ENCODE results near the gene U2AF1. TPM values are rescaled to one million over a fixed set of nuclear protein-coding genes. Genes with fewer than 3 reads are reported as not detected.
"Not testable (repeated sequence)": the region's sequence is repeated elsewhere in the genome, so short reads cannot be mapped to it uniquely, and the experiment has no call there.

U2AF1 gene
- total and polyA plus RNA-seq, 2 of the 8 experiments (the other 6 are each of a cell fraction or from before 2014, with no cell fraction given): 60.0 to 74.6 TPM

- H3K27me3 ChIP-seq (replicated peaks in 1 of 4; ENCODE audit: control insufficient read depth in 3 of 4, extremely low read depth in 1 of 4, insufficient read depth in 3 of 4, low read length in 3 of 4); H3K79me1 ChIP-seq (ENCODE audit: low read depth, low read length); FAIRE-seq; H4K91ac ChIP-seq (replicated peaks; ENCODE audit: insufficient read length, low read length); H3K4me3 ChIP-seq (ENCODE audit: extremely low read depth in 1 of 4, insufficient read depth in 2 of 4, low read depth in 3 of 4, low read length in 4 of 4); H3K14ac ChIP-seq (ENCODE audit: insufficient read length); POLR2A ChIA-PET (ENCODE audit: partially characterized antibody); DNase-seq (ENCODE audit: low read depth in 1 of 2, low spot score in 2 of 2); H2BK12ac ChIP-seq (ENCODE audit: low read depth, low read length); H3K56ac ChIP-seq (replicated peaks; ENCODE audit: insufficient read length, low read depth, low read length); H4K20me1 ChIP-seq (replicated peaks in 1 of 2; ENCODE audit: control insufficient read depth in 1 of 2, insufficient read depth in 2 of 2, low read length in 2 of 2); H2BK15ac ChIP-seq (ENCODE audit: low read length); H3K36me3 ChIP-seq (ENCODE audit: control insufficient read depth in 2 of 4, insufficient read depth in 4 of 4, low read length in 3 of 4); H3K27ac ChIP-seq (ENCODE audit: low read depth, low read length); H3K4ac ChIP-seq (replicated peaks; ENCODE audit: insufficient read length, low read depth, low read length); H3K18ac ChIP-seq (ENCODE audit: extremely low read depth, low read length); H2BK120ac ChIP-seq (replicated peaks; ENCODE audit: low read depth, low read length); H4K5ac ChIP-seq (ENCODE audit: insufficient read length, low read depth, low read length); H2AK5ac ChIP-seq (ENCODE audit: low read depth, low read length); H2BK5ac ChIP-seq (ENCODE audit: low read depth, low read length); H2AFZ ChIP-seq (ENCODE audit: low read length); H3K23me2 ChIP-seq (ENCODE audit: low read depth, low read length); H4K8ac ChIP-seq (ENCODE audit: extremely low read depth, insufficient read depth, low read length); H3K23ac ChIP-seq (ENCODE audit: insufficient read length); H3K4me2 ChIP-seq (ENCODE audit: insufficient read depth in 1 of 2, low read depth in 2 of 2, low read length in 2 of 2); H3K79me2 ChIP-seq (ENCODE audit: control insufficient read depth in 1 of 2, insufficient read depth in 2 of 2, low read length in 2 of 2); H3K9ac ChIP-seq (replicated peaks in 1 of 4; ENCODE audit: extremely low read depth in 1 of 4, low read depth in 3 of 4, low read length in 3 of 4); H3K9me3 ChIP-seq (ENCODE audit: insufficient read depth in 2 of 2, low read depth in 1 of 2, low read length in 1 of 2); CTCF ChIA-PET (ENCODE audit: partially characterized antibody); H3K4me1 ChIP-seq (replicated peaks in 1 of 4; ENCODE audit: control insufficient read depth in 3 of 4, insufficient read depth in 4 of 4, low read length in 3 of 4); H2BK20ac ChIP-seq (ENCODE audit: low read length): not testable (repeated sequence)
- no CpG with 5 or more reads among the region's 22 CpGs for WGBS, 2 experiments (ENCODE audit: extremely low coverage in 1 of 2, insufficient coverage in 1 of 2, insufficient read length in 1 of 2, insufficient replicate concordance in 2 of 2, low coverage in 1 of 2, low lambda C conversion rate in 2 of 2, missing lambda C conversion rate in 1 of 2)
Observed at GRCh38 chr21:43064265-43064917, 43.0 kb downstream of the U2AF1 start.

DNA sequence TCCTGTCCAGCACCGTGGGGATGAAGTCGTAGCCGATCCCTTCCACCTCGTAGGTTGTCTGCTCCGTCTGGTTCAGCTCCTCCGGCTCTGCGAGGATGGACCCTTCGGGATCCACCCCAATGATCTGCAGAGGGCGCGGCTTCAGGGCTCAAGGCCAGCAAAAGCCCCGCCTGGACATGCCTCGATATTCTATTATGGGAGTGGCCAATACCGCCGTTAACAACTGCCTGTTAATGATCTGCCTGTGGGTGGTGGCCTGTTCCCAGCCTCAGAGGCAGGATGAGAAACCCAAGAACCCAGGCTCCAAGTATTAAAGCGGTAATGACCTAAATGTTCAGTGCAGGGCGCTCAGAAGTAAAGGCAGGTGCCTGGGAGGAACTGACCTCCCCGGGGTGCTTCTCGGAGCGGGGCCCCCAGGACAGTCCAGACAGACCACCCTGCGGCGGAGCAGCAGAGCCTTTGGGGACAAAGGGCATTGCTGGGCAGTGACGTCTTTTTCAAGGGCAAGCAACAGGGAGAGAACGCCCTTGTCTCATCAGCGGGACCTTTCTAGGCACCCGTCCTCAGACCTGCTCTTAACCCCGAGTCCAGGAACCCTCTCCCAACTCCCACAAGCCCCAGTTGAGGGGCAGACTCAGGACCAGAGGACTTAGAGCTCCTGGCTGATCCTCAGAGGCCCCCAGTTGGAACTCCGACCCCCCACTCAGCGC, 44.3 kb downstream of the U2AF1 start:
- H3K36me3 ChIP-seq (ENCODE audit: control insufficient read depth in 2 of 4, insufficient read depth in 4 of 4, low read length in 3 of 4); H2AK5ac ChIP-seq (ENCODE audit: low read depth, low read length); H4K8ac ChIP-seq (ENCODE audit: extremely low read depth, insufficient read depth, low read length); H3K4me1 ChIP-seq (replicated peaks in 1 of 4; ENCODE audit: control insufficient read depth in 3 of 4, insufficient read depth in 4 of 4, low read length in 3 of 4); H3K79me1 ChIP-seq (ENCODE audit: low read depth, low read length); H3K27me3 ChIP-seq (replicated peaks in 1 of 4; ENCODE audit: control insufficient read depth in 3 of 4, extremely low read depth in 1 of 4, insufficient read depth in 3 of 4, low read length in 3 of 4); H2BK5ac ChIP-seq (ENCODE audit: low read depth, low read length); H3K9me3 ChIP-seq (ENCODE audit: insufficient read depth in 2 of 2, low read depth in 1 of 2, low read length in 1 of 2); H2AFZ ChIP-seq (ENCODE audit: low read length); POLR2A ChIA-PET (ENCODE audit: partially characterized antibody); H3K23ac ChIP-seq (ENCODE audit: insufficient read length); H2BK20ac ChIP-seq (ENCODE audit: low read length); H3K4me3 ChIP-seq (ENCODE audit: extremely low read depth in 1 of 4, insufficient read depth in 2 of 4, low read depth in 3 of 4, low read length in 4 of 4); DNase-seq (ENCODE audit: low read depth in 1 of 2, low spot score in 2 of 2); H3K18ac ChIP-seq (ENCODE audit: extremely low read depth, low read length); H3K4me2 ChIP-seq (ENCODE audit: insufficient read depth in 1 of 2, low read depth in 2 of 2, low read length in 2 of 2); H4K20me1 ChIP-seq (replicated peaks in 1 of 2; ENCODE audit: control insufficient read depth in 1 of 2, insufficient read depth in 2 of 2, low read length in 2 of 2); H2BK15ac ChIP-seq (ENCODE audit: low read length); H3K56ac ChIP-seq (replicated peaks; ENCODE audit: insufficient read length, low read depth, low read length); H2BK12ac ChIP-seq (ENCODE audit: low read depth, low read length); H2BK120ac ChIP-seq (replicated peaks; ENCODE audit: low read depth, low read length); H3K4ac ChIP-seq (replicated peaks; ENCODE audit: insufficient read length, low read depth, low read length); H4K91ac ChIP-seq (replicated peaks; ENCODE audit: insufficient read length, low read length); H3K27ac ChIP-seq (ENCODE audit: low read depth, low read length); H3K23me2 ChIP-seq (ENCODE audit: low read depth, low read length); H3K79me2 ChIP-seq (ENCODE audit: control insufficient read depth in 1 of 2, insufficient read depth in 2 of 2, low read length in 2 of 2); H4K5ac ChIP-seq (ENCODE audit: insufficient read length, low read depth, low read length); H3K14ac ChIP-seq (ENCODE audit: insufficient read length); H3K9ac ChIP-seq (replicated peaks in 1 of 4; ENCODE audit: extremely low read depth in 1 of 4, low read depth in 3 of 4, low read length in 3 of 4); CTCF ChIA-PET (ENCODE audit: partially characterized antibody); FAIRE-seq: not testable (repeated sequence)
- no CpG with 5 or more reads among the region's 28 CpGs for WGBS, 2 experiments (ENCODE audit: extremely low coverage in 1 of 2, insufficient coverage in 1 of 2, insufficient read length in 1 of 2, insufficient replicate concordance in 2 of 2, low coverage in 1 of 2, low lambda C conversion rate in 2 of 2, missing lambda C conversion rate in 1 of 2)
